KG1 (cell line): ENCODE data around the gene MR1.

ENCODE experiments used
- DNase-seq: peaks from one replicate; lab custom pipeline; 2025; lab: John Stamatoyannopoulos, UW

Gene MR1

DNA sequence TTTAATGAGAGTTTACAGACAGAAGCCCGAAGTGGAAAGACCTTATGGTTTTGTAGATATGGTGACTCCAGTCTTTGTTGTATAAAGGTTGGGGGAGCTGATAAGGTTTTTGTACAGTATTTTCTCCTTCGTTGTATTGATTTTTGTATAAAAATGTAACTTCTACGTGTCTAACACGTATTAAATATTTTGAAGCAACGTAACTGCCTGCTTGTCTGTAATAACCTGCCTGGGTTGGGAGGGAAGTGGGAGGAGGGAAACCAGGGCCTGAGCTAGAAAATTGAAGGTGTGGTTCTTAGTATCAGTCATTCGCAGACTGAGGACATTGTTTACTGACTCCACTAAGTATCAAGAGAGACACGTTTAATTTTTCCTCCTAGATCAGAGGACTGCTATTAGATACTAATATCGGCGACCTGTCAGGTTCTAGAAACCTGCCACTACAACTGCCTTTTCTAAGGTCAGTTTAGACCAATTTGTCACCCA, 56.9 kb downstream of the MR1 start:
- DNase-seq: no peak

DNA sequence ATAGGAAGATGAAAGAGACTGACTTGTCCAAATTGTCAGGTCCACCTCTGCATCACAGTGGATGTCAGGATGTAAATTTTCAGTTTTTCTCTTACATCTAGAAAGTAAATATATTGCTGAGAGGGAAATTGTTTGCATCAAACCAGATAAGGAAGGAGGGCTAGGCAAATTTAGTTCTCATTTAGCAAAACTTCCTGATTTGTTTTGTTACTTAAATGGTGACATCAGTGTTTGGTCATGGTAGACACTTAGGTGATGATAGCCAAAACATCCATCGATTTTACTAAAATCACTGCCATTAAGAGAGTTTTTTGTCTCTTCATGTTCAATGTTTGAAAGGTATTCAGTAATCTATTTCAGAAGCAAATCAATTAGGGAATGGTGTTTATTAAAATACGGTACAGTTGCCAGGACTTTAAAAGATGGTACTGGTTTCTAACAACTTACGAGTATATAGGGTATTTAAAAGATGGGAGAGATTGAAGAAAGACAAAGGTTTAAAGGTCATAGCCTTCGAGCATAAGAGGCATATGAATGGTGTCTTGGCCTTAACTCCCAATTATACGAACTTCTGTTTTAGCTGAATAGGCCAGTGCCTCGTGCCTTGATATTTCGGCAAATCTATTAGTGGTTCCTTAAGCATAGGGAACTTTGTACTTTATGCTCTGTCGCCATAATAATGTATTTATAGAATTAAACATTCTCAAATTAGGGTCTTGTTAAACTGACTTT, 57.7 kb downstream of the MR1 start:
- no peak for DNase-seq

GRCh38 chr1:181092056-181092455, 58.3 kb downstream of the MR1 start:
- no peak for DNase-seq

- DNase-seq: no peak
Observed at GRCh38 chr1:181092883-181093458, 59.2 kb downstream of the MR1 start.

DNA sequence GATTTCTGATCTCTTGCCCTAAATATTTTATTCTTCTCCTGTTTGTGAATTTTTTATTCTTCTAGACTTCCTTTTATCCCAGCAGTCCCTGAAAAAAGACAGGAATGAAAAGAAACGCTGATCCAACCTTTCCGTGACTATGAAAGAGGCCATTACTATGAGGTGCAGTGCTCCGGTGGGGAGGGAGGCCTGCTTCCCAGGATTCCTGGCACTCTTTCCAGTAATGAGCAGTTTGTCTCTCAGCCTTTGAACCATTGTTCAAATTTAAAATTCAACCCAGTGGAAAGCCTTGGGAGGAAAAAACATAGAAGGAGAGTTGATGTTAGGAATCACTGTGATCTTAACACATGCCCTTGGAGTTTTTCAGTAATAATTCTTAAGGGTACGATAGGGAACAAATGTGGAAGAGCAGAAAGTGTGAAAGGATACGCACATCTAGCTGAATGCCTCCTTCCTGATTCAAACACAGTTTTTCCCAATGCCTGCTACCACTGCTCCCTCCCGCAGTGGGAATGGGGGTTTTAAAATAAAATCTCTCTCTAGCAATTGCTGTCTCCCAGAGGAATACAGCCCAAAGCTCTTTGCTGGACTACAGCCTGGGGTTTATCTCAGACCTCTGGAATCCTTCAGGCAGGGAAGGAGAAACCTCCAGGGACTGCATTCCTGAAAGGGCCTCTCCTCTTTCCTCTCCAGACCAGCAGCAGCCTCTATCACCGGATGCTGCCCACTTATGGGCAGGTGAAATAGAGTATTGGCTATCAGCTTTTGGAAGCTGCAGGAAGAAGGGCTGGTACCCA, 60.8 kb downstream of the MR1 start:
- no peak for DNase-seq

- no peak for DNase-seq
Observed at GRCh38 chr1:181095260-181095659, 61.5 kb downstream of the MR1 start.

- DNase-seq: no peak
Observed at GRCh38 chr1:181095763-181096184, 62.0 kb downstream of the MR1 start.

DNA sequence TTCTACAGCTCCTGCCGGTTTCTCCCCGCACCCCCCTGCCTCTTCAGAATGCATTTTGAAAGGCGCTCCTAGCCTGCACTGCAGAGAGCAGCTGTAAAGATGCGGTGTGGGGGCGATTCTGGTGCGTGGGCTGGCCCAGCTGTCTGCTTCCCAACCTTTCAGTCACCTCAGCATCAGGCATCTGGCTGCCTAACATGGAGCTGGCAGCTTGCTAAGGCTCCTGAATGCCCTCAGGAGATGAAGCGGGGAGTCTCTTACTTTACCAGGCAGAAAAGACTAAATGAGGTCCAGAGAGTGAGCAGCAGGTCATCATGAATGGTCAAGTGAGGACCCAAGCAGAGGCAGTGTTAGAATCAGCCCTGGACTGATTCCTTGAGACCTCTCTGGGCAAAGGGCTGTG, 63.5 kb downstream of the MR1 start:
- DNase-seq: no peak

- DNase-seq: no peak
Observed at GRCh38 chr1:181099152-181100014, 65.6 kb downstream of the MR1 start.

- DNase-seq: no peak
Observed at GRCh38 chr1:181100015-181100905, 66.5 kb downstream of the MR1 start.

GRCh38 chr1:181100934-181101333, 67.2 kb downstream of the MR1 start:
- no peak for DNase-seq

- no peak for DNase-seq
Observed at GRCh38 chr1:181101581-181102226, 67.9 kb downstream of the MR1 start.

GRCh38 chr1:181102841-181103240, 69.1 kb downstream of the MR1 start:
- no peak for DNase-seq

DNA sequence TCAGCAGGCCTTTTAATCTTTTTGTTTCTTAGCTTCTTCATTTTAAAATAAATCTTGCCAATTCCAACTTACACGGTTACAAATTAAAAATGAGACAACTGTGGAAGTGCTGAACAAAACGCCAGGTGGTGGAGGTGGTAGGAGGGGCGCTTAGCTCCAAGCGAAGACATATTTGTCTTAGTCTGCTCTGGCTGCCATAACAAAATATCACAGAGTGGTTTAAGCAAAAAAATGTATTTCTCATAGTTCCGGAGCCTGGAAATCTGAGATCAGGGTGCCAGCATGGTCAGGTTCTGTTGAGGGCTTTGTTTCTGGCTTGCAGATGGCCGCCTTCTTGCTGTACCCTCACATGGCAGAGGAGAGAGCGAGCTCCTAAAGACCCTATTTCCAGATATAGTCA, 69.6 kb downstream of the MR1 start:
- DNase-seq: no peak

GRCh38 chr1:181104042-181104789, 70.4 kb downstream of the MR1 start:
- no peak for DNase-seq

GRCh38 chr1:181104790-181105133, 71.0 kb downstream of the MR1 start:
- no peak for DNase-seq

DNA sequence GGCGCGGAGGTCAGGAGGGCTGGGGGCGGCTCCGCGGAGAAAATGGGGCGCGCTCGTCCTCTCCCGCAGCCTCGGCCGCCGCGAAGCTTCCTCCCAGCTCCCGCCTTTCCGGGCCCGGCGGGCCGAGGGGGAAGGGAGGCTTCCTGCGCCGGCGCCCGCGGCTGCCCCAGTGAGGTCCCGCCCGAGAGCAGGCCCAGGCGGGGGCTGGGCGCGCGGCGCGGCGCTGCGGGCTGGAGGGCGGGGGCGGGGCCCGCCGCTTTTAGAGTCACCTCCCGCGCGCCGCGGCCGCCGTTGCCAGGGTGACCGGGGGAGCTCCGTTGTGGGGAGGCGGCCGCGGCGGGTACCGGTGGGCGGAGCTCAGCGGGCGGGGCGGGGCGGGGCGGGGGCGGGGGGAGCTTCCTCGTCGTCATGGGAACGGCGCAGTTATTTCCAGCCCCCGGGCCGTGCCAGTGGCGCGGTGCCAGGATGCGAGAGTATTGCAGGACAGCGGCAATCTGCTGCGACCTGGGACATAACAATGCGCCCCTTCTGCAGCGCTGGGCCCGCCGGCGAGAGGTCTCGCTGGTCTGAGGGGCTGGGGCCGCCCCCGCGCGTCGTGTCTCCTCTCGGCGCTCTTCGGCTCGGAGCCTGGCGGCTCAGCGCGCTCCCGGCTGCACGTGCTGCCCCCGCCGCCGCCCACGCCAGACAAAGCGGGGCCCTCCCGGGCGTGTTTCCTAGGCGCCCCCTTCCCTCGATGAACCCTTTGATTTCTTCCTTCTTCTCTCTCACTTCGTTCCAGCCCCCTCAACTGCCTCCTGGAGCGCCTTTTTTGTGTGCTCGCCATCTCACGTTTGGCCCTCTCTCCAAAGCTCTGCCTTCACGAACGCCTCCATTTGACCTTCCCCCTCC, 71.6 kb downstream of the MR1 start:
- DNase-seq: peak; percentile 86

DNA sequence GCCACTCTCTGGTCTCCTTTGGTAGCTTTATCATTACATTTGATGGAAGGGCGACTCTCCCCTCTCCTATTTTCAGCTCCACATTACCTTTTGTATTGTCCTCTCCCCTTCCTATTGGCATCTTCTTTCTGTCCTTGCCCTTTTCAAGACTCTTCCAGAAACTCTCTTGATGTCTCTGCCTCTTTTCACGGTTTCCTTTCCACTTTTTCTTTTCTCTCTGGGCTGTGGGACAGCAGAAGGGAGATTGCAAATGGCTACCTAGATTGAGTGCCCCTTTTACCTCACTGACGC, 72.2 kb downstream of the MR1 start:
- DNase-seq: no peak

- no peak for DNase-seq
Observed at GRCh38 chr1:181106479-181106878, 72.7 kb downstream of the MR1 start.
